Measurements from ENCODE around the gene BLOC1S6.

Gene BLOC1S6

DNA sequence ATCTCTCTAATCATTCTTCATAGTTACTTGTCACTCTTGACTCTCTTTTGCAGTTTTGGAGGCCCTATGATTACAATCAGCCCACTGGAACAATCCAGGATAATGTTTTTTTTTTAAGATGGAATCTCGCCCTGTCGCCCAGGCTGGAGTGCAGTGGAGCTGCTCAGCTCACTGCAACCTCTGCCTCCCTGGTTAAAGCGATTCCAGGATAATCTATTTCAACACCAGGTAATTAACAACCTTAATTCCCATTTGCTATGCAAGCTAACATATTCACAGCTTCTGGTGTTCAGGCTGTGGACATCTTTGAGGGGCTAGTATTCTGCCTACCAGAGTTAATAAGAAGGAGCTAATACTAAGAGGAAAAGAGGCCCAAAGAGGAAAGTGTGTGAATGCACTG is 1.1 kb upstream of the BLOC1S6 start:
- no peak for DNase-seq (ENCODE audit: low read depth, low spot score)
- H3K4me3 ChIP-seq (ENCODE audit: low read length): peak overlapping the region; percentile 95

DNA sequence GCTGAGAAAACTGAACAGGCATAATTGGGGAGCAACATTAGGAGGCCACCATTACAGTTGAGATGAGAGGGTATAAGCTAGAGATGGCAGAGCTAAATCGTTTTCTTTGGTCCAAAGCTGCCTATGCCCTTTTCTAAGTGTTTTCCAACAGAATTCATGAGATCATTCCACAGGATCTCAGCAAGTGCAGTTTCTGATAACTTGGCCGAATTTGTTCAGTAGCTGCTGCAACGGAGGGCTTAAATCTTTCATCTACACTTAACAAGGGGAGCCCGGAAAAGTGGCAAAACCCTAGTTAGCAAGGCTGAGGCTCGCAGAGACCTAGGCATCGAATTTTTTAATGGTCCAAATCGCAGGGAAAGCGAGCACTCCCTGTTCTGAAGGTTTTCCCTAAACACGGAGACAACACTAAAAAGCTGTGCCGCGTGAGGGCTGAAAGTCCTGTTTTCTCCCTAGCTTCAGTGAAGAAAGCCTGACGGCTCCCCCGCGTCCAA is 531 bp upstream of the BLOC1S6 start:
- H3K4me3 ChIP-seq (ENCODE audit: low read length): peak overlapping the region; percentile 95
- DNase-seq (ENCODE audit: low read depth, low spot score): no peak

DNA sequence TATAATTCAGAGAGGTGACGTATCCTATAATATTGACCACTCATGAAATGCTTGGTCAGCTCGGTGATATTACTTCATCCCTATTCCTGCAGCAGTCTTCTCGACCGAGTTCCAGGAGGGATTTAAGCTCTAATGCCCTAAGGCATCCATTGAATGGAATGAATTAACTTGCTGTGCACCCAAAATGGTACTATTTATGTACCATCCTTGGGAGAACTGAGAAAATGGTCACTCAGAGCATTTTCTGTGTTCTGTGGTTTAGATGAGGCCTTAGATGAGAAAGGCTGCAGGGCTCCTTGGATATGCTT is 638 bp downstream of the BLOC1S6 start:
- peak overlapping the region; percentile 95 for H3K4me3 ChIP-seq (ENCODE audit: low read length)
- DNase-seq (ENCODE audit: low read depth, low spot score): no peak

DNA sequence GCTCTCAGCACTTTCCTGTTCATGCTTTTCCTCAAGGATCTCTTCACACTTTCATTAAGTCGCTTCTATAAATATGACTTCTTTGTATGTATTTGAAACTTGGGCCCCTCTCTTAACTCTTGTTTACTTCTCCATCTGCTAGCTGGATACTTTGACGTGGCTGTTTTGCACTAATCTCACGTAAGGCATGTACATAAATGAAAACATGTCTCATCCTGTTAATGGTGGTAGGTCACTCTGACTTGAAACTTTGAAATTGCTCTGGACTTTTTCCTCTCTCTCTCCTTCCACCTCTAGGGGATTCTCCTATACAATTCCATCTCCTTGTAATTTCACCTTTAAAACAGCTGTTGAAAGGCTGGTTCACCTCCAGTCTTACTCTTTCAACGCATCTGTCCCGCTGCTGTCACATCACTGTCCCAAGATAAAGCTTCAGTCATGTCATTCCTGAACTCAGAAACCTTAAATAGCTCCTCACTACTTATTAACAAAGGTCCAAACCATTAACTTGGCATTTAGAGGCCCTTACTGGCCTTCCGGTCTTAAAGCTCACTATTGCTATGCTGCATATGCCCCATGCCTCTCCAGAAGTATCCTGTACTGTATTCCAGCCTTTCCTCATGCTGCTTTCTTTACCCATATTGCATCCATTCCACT is 1.2 kb downstream of the BLOC1S6 start:
- DNase-seq (ENCODE audit: low read depth, low spot score): no peak
- peak overlapping the region; percentile 95 for H3K4me3 ChIP-seq (ENCODE audit: low read length)

DNA sequence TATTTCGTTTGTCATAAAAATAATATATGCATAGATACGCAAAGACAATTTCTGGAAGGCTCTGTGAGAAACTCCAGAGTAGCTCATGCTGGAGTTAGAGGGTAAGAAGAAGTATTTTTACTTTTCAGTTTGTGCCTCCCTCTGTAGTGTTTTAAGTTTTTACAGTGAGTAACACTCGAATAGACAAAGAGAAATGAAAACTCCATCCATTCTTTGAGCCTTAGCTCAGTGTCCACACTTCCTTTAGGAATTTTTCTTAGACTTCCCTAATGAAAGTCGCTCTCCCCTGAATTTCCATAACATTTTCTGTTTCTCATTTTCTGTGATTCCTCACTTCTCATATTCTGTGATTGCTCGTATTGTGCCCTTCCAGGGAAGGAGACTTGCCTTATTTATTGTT is 2.1 kb downstream of the BLOC1S6 start:
- no peak overlapping the region for H3K4me3 ChIP-seq (ENCODE audit: low read length)
- DNase-seq (ENCODE audit: low read depth, low spot score): no peak

DNA sequence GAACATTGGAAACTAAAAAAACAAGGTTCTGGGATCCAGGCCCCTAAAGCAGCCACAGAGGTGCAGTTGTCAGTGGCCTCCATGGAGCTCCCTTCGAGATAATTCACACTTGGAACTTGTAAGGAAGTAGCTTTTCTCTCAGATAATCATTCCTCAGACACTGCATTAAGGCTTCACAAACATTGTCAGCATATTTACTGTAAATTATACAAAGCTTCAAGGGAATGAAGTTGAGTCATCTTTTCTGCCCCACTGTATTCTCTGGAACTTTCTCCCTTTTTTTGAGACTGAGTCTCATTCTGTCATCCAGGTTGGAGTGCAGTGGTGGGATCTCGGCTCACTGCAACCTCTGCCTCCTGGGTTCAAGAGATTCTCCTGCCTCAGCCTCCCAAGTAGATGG is 7.1 kb downstream of the BLOC1S6 start:
- H3K4me3 ChIP-seq (ENCODE audit: low read length): no peak overlapping the region
- DNase-seq (ENCODE audit: low read depth, low spot score): no peak

DNA sequence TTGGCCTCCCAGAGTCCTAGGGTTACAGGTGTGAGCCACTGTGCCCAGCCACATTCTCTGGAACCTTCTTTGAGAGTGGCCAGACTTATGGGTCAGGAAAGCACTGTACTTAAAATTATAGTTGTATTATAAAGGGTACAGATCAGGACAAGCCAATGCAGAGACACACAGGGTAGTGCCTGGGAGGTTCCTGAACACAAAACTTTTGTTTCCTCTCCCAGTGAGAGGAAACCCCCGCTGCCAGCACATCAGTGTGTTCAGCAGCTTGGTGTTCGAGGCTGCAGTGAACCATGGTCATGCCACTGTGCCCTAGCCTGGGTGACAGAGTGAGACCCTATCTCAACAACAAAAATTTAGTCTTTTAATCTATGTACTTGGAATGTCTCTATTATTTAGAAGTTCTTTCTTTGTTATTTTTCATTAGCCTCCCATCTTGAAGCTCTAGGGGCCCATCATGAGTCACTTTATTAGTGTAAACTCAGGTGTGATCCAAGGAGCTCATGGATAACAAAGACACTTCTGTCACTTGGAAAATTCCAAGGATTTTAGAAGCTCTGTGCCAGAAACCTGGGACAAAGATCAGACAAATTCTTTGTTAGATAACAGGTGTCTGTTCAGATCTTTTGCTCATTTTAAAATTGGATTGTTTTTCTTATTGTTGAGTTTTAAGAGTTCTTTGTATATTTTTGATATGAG is 7.8 kb downstream of the BLOC1S6 start:
- no peak for DNase-seq (ENCODE audit: low read depth, low spot score)
- H3K4me3 ChIP-seq (ENCODE audit: low read length): no peak overlapping the region

DNA sequence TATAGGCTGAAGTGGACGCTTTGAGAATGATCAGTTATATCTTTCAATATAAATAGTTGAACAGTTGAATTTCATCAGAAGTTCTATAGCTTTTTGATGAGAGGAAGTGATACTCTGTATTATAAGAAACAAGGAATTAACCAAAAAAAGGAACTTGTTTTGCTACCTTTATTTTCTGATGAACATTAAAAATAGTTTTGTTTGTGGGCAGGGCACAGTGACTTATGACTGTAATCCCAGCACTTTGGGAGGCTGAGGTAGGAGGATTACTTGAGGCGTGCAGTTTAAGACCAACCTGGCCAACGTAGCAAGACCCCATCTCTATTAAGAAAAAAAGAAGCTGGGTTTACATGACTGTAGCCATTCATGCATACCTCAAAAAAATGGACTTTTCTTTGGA is 16.7 kb downstream of the BLOC1S6 start:
- no peak for DNase-seq (ENCODE audit: low read depth, low spot score)
- no peak overlapping the region for H3K4me3 ChIP-seq (ENCODE audit: low read length)

DNA sequence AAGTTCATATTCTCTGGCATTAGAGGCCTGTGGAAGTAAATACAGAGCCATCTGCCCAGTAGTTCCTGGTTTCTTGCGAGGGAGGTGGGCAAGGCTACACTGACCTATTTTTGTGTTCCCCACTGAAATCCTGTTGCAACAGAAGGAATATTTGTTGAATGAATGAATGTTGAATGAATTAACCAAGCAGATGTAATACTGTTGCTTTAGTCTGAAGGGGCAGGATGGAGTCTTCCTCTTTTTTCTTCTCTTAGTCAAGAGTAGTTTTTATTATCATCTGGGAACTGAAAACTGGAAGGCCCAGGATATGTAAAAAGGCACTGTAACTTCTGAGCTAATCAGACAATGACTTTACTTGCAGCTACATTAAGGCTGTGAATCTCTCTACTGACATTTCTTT is 17.1 kb downstream of the BLOC1S6 start:
- DNase-seq (ENCODE audit: low read depth, low spot score): no peak
- no peak overlapping the region for H3K4me3 ChIP-seq (ENCODE audit: low read length)

DNA sequence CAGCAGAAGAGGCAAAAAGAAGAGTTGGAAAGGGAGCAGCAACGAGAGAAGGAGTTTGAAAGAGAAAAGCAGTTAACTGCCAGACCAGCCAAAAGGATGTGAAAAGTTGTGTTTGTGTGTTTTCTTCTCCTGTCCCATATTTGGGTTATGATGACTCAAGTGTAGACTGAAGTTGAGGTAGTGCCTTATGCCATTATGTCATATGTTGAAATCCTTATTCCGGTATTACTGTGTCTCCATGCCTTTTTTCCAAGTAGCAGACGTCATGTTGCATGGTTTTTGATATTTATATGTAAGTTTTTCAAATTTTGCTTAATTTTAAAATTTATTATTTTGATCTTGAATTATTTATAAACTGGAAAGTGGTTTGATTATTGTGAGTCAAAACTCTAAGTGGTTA is 19.2 kb downstream of the BLOC1S6 start:
- DNase-seq (ENCODE audit: low read depth, low spot score): no peak

DNA sequence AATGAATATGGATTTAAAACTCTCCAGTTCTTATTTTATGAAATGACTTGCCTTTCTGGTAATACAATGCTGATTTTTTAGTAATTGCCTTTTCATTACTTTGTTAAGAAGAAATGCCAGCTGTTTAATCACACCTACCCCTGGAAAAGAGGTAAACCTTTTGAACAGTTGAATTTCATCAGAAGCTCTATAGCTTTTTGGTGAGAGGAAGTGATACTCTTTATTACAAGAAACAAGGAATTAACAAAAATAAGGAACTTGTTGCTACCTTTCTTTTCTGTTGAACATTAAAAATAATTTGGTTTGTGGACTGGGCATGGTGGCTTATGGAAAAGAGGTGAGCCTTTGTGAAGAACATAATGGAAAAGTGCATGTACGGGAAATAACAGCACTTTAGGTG is 19.7 kb downstream of the BLOC1S6 start:
- no peak for DNase-seq (ENCODE audit: low read depth, low spot score)

More for the DNA sequence above, 19.2 kb downstream of the BLOC1S6 start:
- no peak overlapping the region for H3K4me3 ChIP-seq (ENCODE audit: low read length)

DNA sequence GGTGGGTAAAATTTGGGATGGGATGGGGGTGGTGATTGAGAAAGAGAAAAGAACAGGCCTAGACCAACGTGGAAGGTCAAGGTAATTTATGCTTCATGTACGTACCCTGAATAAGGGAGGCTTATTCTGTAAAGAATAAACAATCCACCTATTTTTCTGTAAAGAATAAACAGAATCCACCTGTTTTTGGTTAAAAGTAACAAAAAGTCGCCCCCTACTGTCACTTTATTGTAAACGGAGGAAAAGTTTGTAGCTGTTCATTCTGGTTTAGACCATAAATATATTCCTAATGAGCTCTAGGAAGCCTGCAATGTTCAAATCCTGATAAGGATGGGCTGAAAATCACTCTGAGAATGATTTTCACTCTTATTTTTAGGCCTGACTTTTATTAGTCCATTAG is 24.1 kb downstream of the BLOC1S6 start:
- H3K4me3 ChIP-seq (ENCODE audit: low read length): no peak overlapping the region
- DNase-seq (ENCODE audit: low read depth, low spot score): peak; percentile 32

More for the DNA sequence above, 19.7 kb downstream of the BLOC1S6 start:
- no peak overlapping the region for H3K4me3 ChIP-seq (ENCODE audit: low read length)

DNA sequence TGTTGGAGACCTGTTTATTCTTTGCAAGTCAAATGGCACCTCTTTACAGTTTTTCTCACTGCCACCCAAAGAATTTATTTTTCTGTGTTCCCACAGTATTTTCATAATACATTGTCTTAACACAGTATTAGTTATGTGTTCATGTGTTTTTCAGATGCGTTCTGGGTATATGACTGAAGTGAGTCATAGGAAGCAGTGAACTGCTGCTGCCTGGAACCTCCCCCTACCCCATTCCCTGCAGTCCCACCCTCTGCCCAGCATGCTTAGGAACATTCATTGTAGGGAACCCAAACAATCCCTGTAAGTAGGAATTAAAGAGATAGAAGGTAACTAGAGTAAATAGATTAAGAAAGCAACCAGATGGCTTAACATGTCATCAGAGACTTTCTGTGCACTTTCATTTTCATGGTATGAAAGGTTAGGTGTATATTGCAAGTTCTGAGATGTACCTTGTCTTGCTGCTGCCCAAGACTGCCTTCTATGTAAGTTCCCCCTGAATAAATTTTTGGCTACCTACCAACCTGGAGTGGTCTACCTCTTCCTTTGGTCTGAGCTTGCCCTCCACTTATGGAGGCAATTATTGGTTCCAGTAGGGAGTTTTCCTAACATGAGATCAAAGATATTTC is 25.7 kb downstream of the BLOC1S6 start:
- DNase-seq (ENCODE audit: low read depth, low spot score): no peak
- H3K4me3 ChIP-seq (ENCODE audit: low read length): no peak overlapping the region

DNA sequence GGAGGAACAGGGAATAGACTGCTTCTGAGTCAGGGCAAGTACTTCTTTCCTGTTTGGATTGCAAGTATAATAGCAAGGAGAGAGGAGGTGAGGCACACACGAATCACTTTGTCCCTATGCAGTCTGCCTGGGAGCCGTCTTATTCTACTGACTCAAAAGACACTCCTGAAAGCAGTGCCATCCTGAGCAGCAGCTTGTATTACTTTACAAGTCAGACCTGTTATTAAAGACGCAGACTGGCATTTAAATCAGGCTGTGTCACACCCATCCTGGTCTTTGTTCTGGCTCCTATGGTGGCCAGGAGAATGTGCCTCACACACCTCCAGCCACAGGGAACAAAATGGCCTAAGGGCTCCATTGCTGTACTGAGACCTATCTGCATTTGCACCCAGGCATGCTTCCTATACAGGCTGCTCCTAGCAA is 29.7 kb downstream of the BLOC1S6 start:
- no peak overlapping the region for H3K4me3 ChIP-seq (ENCODE audit: low read length)
- DNase-seq (ENCODE audit: low read depth, low spot score): no peak

DNA sequence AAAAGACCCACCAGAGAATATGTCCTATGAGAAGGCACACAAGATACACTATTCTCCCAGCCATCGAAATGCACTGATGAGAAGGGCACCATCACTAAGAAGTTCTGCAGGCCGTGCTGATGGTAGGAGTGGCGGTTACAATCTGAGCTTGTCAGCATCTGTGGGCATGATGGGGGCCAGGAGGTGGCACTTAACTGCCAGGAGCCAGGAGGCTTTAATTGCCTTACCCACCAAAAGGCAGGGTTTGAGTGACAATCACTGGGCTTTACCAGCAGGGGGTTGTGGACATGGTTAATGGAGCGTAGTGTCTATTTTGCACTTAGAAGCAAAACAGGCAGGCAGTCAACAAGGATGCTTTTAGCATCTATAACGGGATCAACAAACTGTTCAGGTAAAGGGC is 31.6 kb downstream of the BLOC1S6 start:
- DNase-seq (ENCODE audit: low read depth, low spot score): peak; percentile 24
- H3K4me3 ChIP-seq (ENCODE audit: low read length): no peak overlapping the region

DNA sequence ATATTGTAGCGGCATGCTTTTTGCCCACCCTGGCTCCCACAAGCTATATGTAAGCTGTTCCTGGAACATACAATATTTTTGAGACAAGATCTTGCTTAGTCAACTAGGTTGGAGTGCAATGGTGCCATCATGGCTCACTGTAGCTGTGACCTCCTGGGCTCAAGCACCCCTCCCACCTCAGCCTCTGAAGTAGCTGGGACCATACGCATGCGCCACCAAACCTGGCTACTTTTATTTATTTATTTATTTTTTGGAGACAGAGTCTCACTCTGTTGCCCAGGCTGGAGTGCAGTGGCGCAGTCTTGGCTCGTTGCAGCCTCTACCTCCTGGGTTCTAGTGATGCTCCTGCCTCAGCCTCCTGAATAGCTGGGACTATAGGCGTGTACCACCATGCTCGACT is 41.0 kb downstream of the BLOC1S6 start:
- H3K4me3 ChIP-seq (ENCODE audit: low read length): no peak overlapping the region
- DNase-seq (ENCODE audit: low read depth, low spot score): no peak

DNA sequence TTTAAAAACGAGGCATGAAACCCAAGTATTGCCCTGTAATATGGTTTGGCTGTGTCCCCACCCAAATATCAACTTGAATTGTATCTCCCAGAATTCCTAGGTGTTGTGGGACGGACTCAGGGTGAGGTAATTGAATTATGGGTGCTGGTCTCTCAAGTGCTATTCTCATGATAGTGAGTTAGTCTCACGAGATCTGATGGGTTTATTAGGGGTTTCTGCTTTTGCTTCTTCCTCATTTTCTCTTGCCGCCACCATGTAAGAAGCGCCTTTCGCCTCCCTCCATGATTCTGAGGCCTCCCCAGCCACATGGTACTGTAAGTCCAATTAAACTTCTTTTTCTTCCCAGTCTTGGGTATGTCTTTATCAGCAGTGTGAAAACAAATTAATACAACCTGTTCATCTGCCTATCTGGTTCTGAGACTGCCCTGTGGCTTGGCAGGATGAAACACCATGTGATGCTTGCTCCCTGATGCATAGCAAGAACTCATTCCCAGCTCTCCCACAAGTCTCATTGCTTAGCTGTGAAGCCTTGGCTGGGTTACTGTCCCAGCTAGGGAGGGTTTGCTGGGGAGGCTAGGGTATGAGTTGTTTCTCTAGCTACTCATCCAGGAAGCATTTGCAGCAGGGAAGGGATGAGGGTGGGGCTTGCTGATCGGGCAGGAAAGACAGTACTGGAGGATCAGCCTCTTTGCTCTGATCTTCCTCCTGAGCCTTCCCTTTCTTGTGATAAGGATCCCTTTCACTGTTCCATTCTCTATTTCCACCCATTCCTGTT is 43.9 kb downstream of the BLOC1S6 start:
- no peak for DNase-seq (ENCODE audit: low read depth, low spot score)
- H3K4me3 ChIP-seq (ENCODE audit: low read length): no peak overlapping the region

DNA sequence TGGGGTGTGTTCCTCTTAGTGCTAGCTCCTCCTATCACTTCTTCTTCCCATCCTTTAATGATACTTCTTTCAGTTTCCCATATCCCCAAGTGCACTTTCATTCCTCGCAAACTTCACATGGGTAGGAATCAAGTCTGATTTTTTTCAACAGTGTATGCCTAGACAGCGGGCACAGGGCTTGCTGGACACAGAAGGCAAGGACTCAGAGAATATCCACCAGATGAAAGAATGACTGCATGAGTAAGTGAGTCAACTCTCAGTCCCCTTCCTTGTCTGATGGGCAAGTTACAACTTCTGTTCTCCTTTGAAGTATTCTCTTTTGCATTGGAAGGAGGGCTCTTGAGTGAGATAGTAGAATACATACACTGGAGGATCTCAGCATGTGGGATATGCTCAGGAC is 44.6 kb downstream of the BLOC1S6 start:
- DNase-seq (ENCODE audit: low read depth, low spot score): no peak
- H3K4me3 ChIP-seq (ENCODE audit: low read length): no peak overlapping the region

DNA sequence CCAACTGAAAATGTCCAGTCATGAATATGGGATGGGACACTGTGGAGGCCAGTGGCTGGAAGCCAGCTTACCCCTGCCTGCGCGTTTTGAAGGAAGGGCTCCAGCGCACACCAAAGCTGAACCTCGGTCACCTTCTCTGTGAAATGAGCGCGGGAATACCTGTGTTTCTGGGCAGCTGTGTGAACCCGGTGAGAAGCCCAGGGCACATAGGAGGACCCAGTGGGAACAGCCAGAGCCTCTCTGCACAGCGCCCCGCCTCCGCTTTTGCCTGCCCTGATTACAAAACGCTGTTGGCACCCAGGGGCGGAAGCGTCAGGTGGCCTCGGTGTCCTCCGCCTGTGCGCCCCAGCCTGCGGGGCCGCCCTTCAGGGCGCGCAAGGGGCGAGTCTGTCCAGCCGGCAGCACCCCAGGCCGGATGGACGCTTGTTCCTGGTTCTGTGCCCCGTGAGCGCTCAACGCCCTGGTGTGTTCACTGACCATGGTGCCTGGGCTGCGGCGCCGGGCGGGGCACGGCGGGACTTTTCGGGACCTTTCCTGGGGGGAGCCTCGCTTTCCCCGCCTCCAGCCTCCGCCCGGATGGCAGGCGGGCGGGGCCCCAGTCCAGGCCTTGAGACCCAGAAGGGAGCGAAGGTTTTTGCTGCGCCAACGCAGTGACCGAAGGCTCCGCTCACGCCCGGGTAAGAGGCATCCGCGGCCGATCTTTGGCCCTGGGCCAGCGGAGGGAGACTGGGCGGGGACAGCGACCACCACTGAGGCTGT is 47.4 kb downstream of the BLOC1S6 start, which contains the start of gene SQOR:
SQOR (plus strand) TSS at position 598 of the 759 bp plus-strand sequence. CDS start 23,895 bp downstream, outside the sequence.
- peak; percentile 32 for DNase-seq (ENCODE audit: low read depth, low spot score)
- H3K4me3 ChIP-seq (ENCODE audit: low read length): peak within 1 kb of the TSS; percentile 75
